ENCODE results near the gene ERC1. TPM values are rescaled to one million over a fixed set of nuclear protein-coding genes. Genes with fewer than 3 reads are reported as not detected.

The ERC1 gene
- total RNA-seq, 1 donor from 2014 or later = 40.1 TPM

- DNase-seq = no peak
These were observed 551.6 kb downstream of the ERC1 start for GRCh38 chr12:1542599-1542998.

DNA sequence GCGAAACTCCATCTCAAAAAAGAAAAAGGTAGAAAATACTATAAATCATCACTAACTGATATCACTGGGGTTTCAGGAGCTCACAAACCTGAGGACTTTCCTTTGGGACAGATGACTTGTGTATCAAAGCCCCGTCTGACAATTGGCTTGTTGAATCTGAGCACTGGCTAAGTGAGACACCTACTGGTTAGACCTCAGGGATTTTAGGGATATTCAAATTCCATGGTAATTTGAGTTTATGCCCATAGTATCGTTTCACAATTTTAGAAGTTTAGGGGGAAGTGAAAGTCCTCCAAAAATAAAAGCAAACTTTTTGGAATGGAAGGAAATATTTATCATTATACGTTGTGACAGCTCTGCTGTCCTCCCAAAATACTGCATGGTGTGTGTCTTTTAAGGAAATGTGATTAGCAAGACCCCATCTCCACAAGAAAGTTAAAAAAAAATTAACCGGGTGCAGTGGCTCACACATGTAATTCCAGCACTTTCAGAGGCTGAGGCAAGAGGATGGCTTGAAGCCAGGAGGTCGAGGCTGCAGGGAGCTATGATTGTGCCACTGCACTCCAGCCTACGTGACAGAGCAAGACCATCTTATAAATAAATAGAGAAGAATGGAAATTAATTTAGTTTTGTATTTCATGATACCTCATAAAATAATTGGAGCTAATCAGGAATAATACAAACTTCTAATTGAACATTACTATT lies 554.1 kb downstream of the ERC1 start:
- no peak for DNase-seq

Other genes starting within 250 kb of the ERC1 start
- 128 TPM for gene WNK1, start 238.6 kb upstream of the ERC1 start, total RNA-seq
- gene RAD52, start 41.5 kb upstream of the ERC1 start, total RNA-seq = 23.7 TPM

Measured in skin of body (tissue), 2 donors.